Measurements from ENCODE around the gene MRPL46.

The MRPL46 gene

GRCh38 chr15:88433046-88433685 is 34.0 kb downstream of the MRPL46 start:
- no peak overlapping the region for H3K4me2 ChIP-seq (ENCODE audit: low read depth, low read length, poor library complexity, severe bottlenecking)
- no peaks in the 10 kb centered on the region for H3K36me3 ChIP-seq (ENCODE audit: insufficient read depth, low read length)
- no peaks in the 10 kb centered on the region for H3K4me1 ChIP-seq (ENCODE audit: insufficient read depth, low read length, poor library complexity, severe bottlenecking)
- no peaks in the 10 kb centered on the region for H3K9me3 ChIP-seq (ENCODE audit: insufficient read depth, low read depth, low read length)
- H3K9me2 ChIP-seq (replicated peaks; ENCODE audit: low read depth, low read length) = no peaks in the 10 kb centered on the region
- no peaks in the 10 kb centered on the region for H4K20me1 ChIP-seq (ENCODE audit: insufficient read depth, low read length, poor library complexity, severe bottlenecking)
- H2AFZ ChIP-seq (ENCODE audit: low read length) = no peak overlapping the region
- H3F3A ChIP-seq (ENCODE audit: low read depth) = no peaks in the 10 kb centered on the region
- no peak overlapping the region for H3K9ac ChIP-seq (ENCODE audit: low read depth, low read length, poor library complexity, severe bottlenecking)
- H3K27me3 ChIP-seq (ENCODE audit: insufficient read depth, low read length, poor library complexity, severe bottlenecking) = no peaks in the 10 kb centered on the region
- no peaks in the 10 kb centered on the region for H3K79me2 ChIP-seq (ENCODE audit: insufficient read depth, low read length)
- H3K4me3 ChIP-seq (ENCODE audit: low read length, poor library complexity, severe bottlenecking) = no peak overlapping the region
- TF ChIP-seq, protein P1, sequence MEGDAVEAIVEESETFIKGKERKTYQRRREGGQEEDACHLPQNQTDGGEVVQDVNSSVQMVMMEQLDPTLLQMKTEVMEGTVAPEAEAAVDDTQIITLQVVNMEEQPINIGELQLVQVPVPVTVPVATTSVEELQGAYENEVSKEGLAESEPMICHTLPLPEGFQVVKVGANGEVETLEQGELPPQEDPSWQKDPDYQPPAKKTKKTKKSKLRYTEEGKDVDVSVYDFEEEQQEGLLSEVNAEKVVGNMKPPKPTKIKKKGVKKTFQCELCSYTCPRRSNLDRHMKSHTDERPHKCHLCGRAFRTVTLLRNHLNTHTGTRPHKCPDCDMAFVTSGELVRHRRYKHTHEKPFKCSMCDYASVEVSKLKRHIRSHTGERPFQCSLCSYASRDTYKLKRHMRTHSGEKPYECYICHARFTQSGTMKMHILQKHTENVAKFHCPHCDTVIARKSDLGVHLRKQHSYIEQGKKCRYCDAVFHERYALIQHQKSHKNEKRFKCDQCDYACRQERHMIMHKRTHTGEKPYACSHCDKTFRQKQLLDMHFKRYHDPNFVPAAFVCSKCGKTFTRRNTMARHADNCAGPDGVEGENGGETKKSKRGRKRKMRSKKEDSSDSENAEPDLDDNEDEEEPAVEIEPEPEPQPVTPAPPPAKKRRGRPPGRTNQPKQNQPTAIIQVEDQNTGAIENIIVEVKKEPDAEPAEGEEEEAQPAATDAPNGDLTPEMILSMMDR (conservative IDR thresholded peaks at IDR 0.05; ENCODE audit: low read length) = no peak
- no peak for TF ChIP-seq EZH2phosphoT487 (IDR thresholded peaks at IDR 0.05; ENCODE audit: borderline replicate concordance)

- Histone ChIP-seq H3K36me3 (ENCODE audit: insufficient read depth, low read length) (no peaks in the 10 kb centered on the region), H4K20me1 (ENCODE audit: insufficient read depth, low read length, poor library complexity, severe bottlenecking) (no peaks in the 10 kb centered on the region), H3K9me2 (replicated peaks; ENCODE audit: low read depth, low read length) (no peaks in the 10 kb centered on the region), H3K9me3 (ENCODE audit: insufficient read depth, low read depth, low read length) (no peaks in the 10 kb centered on the region), H3K4me2 (ENCODE audit: low read depth, low read length, poor library complexity, severe bottlenecking) (no peak overlapping the region), H3K9ac (ENCODE audit: low read depth, low read length, poor library complexity, severe bottlenecking) (no peak overlapping the region), H3F3A (ENCODE audit: low read depth) (no peaks in the 10 kb centered on the region), H3K79me2 (ENCODE audit: insufficient read depth, low read length) (no peaks in the 10 kb centered on the region), H2AFZ (ENCODE audit: low read length) (no peak overlapping the region), H3K4me1 (ENCODE audit: insufficient read depth, low read length, poor library complexity, severe bottlenecking) (no peaks in the 10 kb centered on the region), H3K27me3 (ENCODE audit: insufficient read depth, low read length, poor library complexity, severe bottlenecking) (no peaks in the 10 kb centered on the region), H3K4me3 (ENCODE audit: low read length, poor library complexity, severe bottlenecking) (no peak overlapping the region)
- TF ChIP-seq, protein P1 (conservative IDR thresholded peaks at IDR 0.05; ENCODE audit: low read length) = no peak
- TF ChIP-seq EZH2phosphoT487 (IDR thresholded peaks at IDR 0.05; ENCODE audit: borderline replicate concordance) = no peak
Measured at GRCh38 chr15:88431441-88431840, 35.7 kb downstream of the MRPL46 start.

- H4K20me1 ChIP-seq (ENCODE audit: insufficient read depth, low read length, poor library complexity, severe bottlenecking) = no peaks in the 10 kb centered on the region
- no peak overlapping the region for H3K4me3 ChIP-seq (ENCODE audit: low read length, poor library complexity, severe bottlenecking)
- H3K4me2 ChIP-seq (ENCODE audit: low read depth, low read length, poor library complexity, severe bottlenecking) = no peak overlapping the region
- no peaks in the 10 kb centered on the region for H3K79me2 ChIP-seq (ENCODE audit: insufficient read depth, low read length)
- no peaks in the 10 kb centered on the region for H3K4me1 ChIP-seq (ENCODE audit: insufficient read depth, low read length, poor library complexity, severe bottlenecking)
- no peaks in the 10 kb centered on the region for H3K36me3 ChIP-seq (ENCODE audit: insufficient read depth, low read length)
- no peak overlapping the region for H3K9ac ChIP-seq (ENCODE audit: low read depth, low read length, poor library complexity, severe bottlenecking)
- H3K9me2 ChIP-seq (replicated peaks; ENCODE audit: low read depth, low read length) = no peaks in the 10 kb centered on the region
- H3K9me3 ChIP-seq (ENCODE audit: insufficient read depth, low read depth, low read length) = no peaks in the 10 kb centered on the region
- no peak overlapping the region for H2AFZ ChIP-seq (ENCODE audit: low read length)
- H3F3A ChIP-seq (ENCODE audit: low read depth) = no peaks in the 10 kb centered on the region
- TF ChIP-seq, protein P1 (conservative IDR thresholded peaks at IDR 0.05; ENCODE audit: low read length) = no peak
- no peak for TF ChIP-seq EZH2phosphoT487 (IDR thresholded peaks at IDR 0.05; ENCODE audit: borderline replicate concordance)
- no peaks in the 10 kb centered on the region for H3K27me3 ChIP-seq (ENCODE audit: insufficient read depth, low read length, poor library complexity, severe bottlenecking)
Measured at GRCh38 chr15:88430051-88430450, 37.1 kb downstream of the MRPL46 start.

Measured in Loucy (cell line).